Measurements from ENCODE around the gene ASF1A.

The ASF1A gene

GRCh38 chr6:118895859-118896258 is 1.9 kb downstream of the ASF1A start:
- H3K4me3 ChIP-seq (ENCODE audit: control insufficient read depth, low read depth, low read length): peak overlapping the region; percentile 51; the same call in 1 of the 2 replicates
- TF ChIP-seq CTCF (IDR thresholded peaks at IDR 0.05; ENCODE audit: control insufficient read depth, insufficient read depth, low read depth, low read length, missing control alignments): no peak
- DNase-seq (ENCODE audit: low read depth): no peak

- H3K4me3 ChIP-seq (ENCODE audit: control insufficient read depth, low read depth, low read length): no peak overlapping the region
- no peak for DNase-seq (ENCODE audit: low read depth)
- TF ChIP-seq CTCF (IDR thresholded peaks at IDR 0.05; ENCODE audit: control insufficient read depth, insufficient read depth, low read depth, low read length, missing control alignments): peak; percentile 39
These were observed 2.6 kb downstream of the ASF1A start for GRCh38 chr6:118896339-118897136.

GRCh38 chr6:118897386-118897785 is 3.4 kb downstream of the ASF1A start:
- no peak for TF ChIP-seq CTCF (IDR thresholded peaks at IDR 0.05; ENCODE audit: control insufficient read depth, insufficient read depth, low read depth, low read length, missing control alignments)

GRCh38 chr6:118899948-118900347 is 6.0 kb downstream of the ASF1A start:
- DNase-seq (ENCODE audit: low read depth): no peak
- no peak overlapping the region for H3K4me3 ChIP-seq (ENCODE audit: control insufficient read depth, low read depth, low read length)
- TF ChIP-seq CTCF (IDR thresholded peaks at IDR 0.05; ENCODE audit: control insufficient read depth, insufficient read depth, low read depth, low read length, missing control alignments): no peak

More at GRCh38 chr6:118897386-118897785, 3.4 kb downstream of the ASF1A start:
- no peak for DNase-seq (ENCODE audit: low read depth)
- no peak overlapping the region for H3K4me3 ChIP-seq (ENCODE audit: control insufficient read depth, low read depth, low read length)

GRCh38 chr6:118902726-118903125 is 8.8 kb downstream of the ASF1A start:
- TF ChIP-seq CTCF (IDR thresholded peaks at IDR 0.05; ENCODE audit: control insufficient read depth, insufficient read depth, low read depth, low read length, missing control alignments): no peak
- DNase-seq (ENCODE audit: low read depth): no peak
- no peak overlapping the region for H3K4me3 ChIP-seq (ENCODE audit: control insufficient read depth, low read depth, low read length)

- TF ChIP-seq CTCF (IDR thresholded peaks at IDR 0.05; ENCODE audit: control insufficient read depth, insufficient read depth, low read depth, low read length, missing control alignments): no peak
- no peak overlapping the region for H3K4me3 ChIP-seq (ENCODE audit: control insufficient read depth, low read depth, low read length)
- no peak for DNase-seq (ENCODE audit: low read depth)
These were observed 9.2 kb downstream of the ASF1A start for GRCh38 chr6:118903138-118903537.

Measured in AG09309 (cell line).